SU-DHL-6 (cell line): Measurements from ENCODE around the gene PNMA8B.
"Not testable (repeated sequence)": the region's sequence is repeated elsewhere in the genome, so short reads cannot be mapped to it uniquely, and the experiment has no call there.

Experiments
- CTCF ChIP-seq: fragments of 200-600 bp; sonication (generic); IDR thresholded peaks from one replicate; pipeline ENCODE4 v1.5.1; 2017; ENCODE audit warnings: antibody characterized with exemption, mild to moderate bottlenecking, low read length, moderate library complexity; ENCODE audit not compliant: insufficient read depth, poor library complexity, severe bottlenecking
- EZH2phosphoT487 ChIP-seq: fragments of 200-600 bp; sonication (generic), shearing (Covaris generic); conservative IDR thresholded peaks from 2 replicates; pipeline ENCODE4 v1.6.1; 2018; ENCODE audit warnings: mild to moderate bottlenecking, antibody characterized with exemption, low read length, moderate library complexity, mixed read lengths

GRCh38 chr19:46522988-46523387 lies 27.3 kb upstream of the PNMA8B start:
- TF ChIP-seq CTCF, EZH2phosphoT487: not testable (repeated sequence)
